ENCODE results near the gene GOPC. TPM values are rescaled to one million over a fixed set of nuclear protein-coding genes. Genes with fewer than 3 reads are reported as not detected.
"Not testable (repeated sequence)": the region's sequence is repeated elsewhere in the genome, so short reads cannot be mapped to it uniquely, and the experiment has no call there.

GOPC gene
- total RNA-seq: 46.1 to 47.3 TPM (median 47.0 TPM) in 3 replicates

DNA sequence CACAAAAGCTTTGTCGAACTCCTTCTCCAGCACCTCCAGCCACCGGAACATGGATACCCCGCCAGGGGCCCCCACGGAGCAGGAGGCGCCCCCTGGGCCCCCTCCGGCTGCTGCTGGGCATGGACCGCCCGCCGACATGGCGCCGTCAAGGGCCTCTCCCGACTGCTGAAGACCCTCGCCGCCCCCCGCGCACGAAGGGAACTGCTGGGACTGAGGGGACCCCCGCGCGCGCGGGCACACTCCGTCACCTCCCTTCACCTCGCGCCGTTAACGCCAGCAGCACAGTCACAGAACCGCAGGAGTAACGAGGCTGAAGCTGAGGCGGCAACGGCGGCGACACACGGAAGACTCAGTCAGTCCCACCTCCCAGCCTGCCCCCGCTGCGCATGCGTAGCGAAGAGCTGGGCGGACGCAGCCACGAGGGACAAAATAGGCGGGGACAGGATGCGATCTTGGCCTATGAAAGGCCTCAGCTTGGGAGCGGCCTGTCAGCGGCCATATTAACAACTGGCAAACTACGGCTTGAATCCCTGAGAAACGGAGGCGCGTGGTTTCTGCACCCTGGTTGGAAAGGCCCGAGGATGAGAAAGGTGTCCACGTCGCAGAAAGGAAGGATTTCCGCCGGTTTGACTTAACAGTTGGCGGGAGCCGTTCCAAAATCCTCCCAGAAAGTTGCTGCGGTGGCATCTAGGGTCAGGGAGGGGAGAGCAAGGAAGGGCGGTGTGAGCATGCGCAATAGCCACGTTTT lies at the start of gene GOPC:
Gene GOPC (minus strand): TSS at position 361 of the 748 bp plus-strand sequence. CDS start 223 bp downstream, at position 138.
- Mint-ChIP-seq H3K27me3 (ENCODE audit: low read depth) (no peaks in the 10 kb centered on the region), H3K27ac (peak within 1 kb of the TSS; percentile 99), H3K4me1 (peaks cover 29% of the 10 kb centered on the region), H3K4me3 (peak within 1 kb of the TSS; percentile 99), H3K36me3 (peaks cover 11% of the 10 kb centered on the region), H3K9me3 (peaks cover 5% of the 10 kb centered on the region)
- TF ChIP-seq, protein P1, sequence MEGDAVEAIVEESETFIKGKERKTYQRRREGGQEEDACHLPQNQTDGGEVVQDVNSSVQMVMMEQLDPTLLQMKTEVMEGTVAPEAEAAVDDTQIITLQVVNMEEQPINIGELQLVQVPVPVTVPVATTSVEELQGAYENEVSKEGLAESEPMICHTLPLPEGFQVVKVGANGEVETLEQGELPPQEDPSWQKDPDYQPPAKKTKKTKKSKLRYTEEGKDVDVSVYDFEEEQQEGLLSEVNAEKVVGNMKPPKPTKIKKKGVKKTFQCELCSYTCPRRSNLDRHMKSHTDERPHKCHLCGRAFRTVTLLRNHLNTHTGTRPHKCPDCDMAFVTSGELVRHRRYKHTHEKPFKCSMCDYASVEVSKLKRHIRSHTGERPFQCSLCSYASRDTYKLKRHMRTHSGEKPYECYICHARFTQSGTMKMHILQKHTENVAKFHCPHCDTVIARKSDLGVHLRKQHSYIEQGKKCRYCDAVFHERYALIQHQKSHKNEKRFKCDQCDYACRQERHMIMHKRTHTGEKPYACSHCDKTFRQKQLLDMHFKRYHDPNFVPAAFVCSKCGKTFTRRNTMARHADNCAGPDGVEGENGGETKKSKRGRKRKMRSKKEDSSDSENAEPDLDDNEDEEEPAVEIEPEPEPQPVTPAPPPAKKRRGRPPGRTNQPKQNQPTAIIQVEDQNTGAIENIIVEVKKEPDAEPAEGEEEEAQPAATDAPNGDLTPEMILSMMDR (IDR thresholded peaks at IDR 0.05; ENCODE audit: unreplicated experiment): no peak
- peak; percentile 83 to 94 for DNase-seq (ENCODE audit: low spot score in 2 of 2, unreplicated experiment in 2 of 2)

DNA sequence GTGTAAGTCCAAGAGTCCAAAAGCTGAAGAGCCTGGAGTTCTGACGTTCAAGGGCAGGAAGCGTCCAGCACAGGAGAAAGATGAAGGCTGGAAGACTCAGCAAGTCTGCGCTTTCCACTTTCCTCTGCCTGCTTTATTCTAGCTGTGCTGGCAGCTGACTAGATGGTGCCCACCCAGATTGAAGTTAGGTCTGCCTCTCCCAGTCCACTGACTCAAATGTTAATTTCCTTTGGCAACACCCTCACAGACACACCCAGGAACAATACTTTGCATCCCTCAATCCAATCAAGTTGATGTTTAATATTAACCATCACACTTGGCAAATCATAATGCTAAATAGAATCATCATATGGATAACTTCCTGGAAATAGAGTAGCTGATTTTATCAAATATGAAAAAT lies 49.7 kb upstream of the GOPC start:
- not testable (repeated sequence) for H3K4me1 Mint-ChIP-seq; H3K27ac Mint-ChIP-seq; H3K4me3 Mint-ChIP-seq; DNase-seq (ENCODE audit: low spot score in 2 of 2, unreplicated experiment in 2 of 2); H3K27me3 Mint-ChIP-seq (ENCODE audit: low read depth); H3K36me3 Mint-ChIP-seq
- peaks cover 13% of the 10 kb centered on the region for H3K9me3 Mint-ChIP-seq

DNA sequence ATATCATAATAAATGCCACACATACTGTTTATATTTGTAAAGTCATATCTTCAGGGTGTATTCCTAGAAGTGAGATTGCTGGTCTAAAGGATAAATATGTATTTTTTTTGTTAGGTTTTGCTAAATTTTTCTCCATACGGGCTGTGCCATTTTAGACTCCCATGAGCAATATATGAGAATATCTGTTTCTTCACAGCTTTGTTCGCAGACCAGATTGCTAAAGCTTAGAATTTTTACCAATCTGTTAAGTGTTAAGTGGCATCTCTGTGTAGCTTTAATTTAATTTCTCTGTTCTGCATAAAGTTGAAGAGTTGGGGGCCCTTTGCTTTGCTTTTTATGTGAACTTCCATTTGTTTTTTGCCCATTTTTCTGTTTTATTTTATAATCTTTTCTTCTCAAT lies 40.7 kb upstream of the GOPC start:
- Mint-ChIP-seq H3K4me1 (no peaks in the 10 kb centered on the region), H3K27me3 (ENCODE audit: low read depth) (no peaks in the 10 kb centered on the region), H3K36me3 (no peaks in the 10 kb centered on the region), H3K9me3 (peaks cover 9% of the 10 kb centered on the region), H3K4me3 (no peak overlapping the region), H3K27ac (no peak overlapping the region)
- TF ChIP-seq, protein P1 (IDR thresholded peaks at IDR 0.05; ENCODE audit: unreplicated experiment): no peak
- no peak for DNase-seq (ENCODE audit: low spot score in 2 of 2, unreplicated experiment in 2 of 2)

DNA sequence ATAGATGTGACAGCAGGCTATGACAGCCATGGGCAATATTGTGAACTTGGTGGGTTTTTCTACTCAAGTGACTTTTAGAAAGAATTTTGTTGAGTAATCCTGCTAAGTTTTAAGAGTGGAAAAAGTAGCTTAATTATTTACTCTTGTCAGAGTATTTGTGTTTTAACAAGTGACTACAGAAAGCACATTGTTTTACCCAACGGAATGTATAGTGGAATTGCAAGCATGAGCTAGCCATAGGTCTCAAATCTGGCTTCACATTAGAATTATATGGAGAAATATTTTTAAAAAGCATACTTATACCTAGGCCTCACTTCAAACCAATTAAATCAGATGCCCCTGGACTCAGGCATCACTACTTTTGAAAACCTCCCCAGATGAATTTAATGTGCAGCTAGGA lies 35.5 kb upstream of the GOPC start:
- H3K4me3 Mint-ChIP-seq: no peak overlapping the region
- H3K27ac Mint-ChIP-seq: no peak overlapping the region
- no peaks in the 10 kb centered on the region for H3K36me3 Mint-ChIP-seq
- H3K9me3 Mint-ChIP-seq: peaks cover 9% of the 10 kb centered on the region
- TF ChIP-seq, protein P1 (IDR thresholded peaks at IDR 0.05; ENCODE audit: unreplicated experiment): no peak
- H3K27me3 Mint-ChIP-seq (ENCODE audit: low read depth): no peaks in the 10 kb centered on the region
- DNase-seq (ENCODE audit: low spot score in 2 of 2, unreplicated experiment in 2 of 2): no peak
- H3K4me1 Mint-ChIP-seq: peaks cover 2% of the 10 kb centered on the region

DNA sequence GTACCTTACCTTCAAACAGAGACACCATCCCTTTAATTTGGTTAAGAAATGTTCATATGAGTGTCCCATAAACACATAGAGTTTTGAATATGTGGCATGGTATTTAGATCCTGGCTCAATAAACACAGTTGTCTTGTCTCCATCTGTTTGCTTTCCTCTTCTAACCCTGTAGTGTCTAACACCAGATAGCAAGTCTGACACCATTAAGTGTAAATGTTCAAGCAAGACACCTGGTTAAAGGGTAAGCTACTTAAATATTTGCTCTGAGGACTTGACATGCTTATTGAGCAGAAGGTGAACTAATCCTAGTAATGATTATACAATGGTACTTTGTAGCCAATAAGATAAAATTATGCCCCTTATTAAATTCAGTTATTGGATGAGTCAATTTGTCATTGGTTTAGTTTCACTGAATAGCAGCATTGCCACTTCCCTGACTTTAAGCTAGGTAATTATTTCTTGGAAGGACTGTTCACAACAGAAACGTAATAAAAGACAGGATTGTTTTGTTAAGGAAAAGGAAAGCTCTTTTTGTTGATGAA lies 26.9 kb upstream of the GOPC start:
- Mint-ChIP-seq H3K36me3 (peaks cover 6% of the 10 kb centered on the region), H3K9me3 (peaks cover 23% of the 10 kb centered on the region), H3K27me3 (ENCODE audit: low read depth) (no peaks in the 10 kb centered on the region), H3K4me3 (no peak overlapping the region), H3K27ac (no peak overlapping the region), H3K4me1 (no peaks in the 10 kb centered on the region)
- TF ChIP-seq, protein P1 (IDR thresholded peaks at IDR 0.05; ENCODE audit: unreplicated experiment): no peak
- no peak for DNase-seq (ENCODE audit: low spot score in 2 of 2, unreplicated experiment in 2 of 2)

DNA sequence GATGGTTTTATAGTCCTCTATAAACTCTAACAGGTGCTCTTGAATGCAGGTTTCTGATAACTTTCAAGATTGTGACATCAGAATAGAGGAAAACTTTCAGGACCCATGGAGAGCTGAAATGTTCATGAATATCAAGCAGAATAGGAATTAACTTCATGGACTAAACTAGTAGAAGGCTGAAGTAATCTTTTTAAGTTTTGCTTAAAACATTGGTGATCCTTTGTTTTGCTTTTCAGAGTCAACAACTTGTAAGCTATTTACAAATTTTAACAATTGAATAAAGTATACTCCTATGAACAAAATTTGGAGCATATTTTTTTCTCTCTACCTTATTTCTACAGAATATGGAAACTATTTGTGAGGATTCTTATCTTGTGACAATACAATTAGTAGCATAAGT lies 25.2 kb upstream of the GOPC start:
- Mint-ChIP-seq H3K27me3 (ENCODE audit: low read depth) (no peaks in the 10 kb centered on the region), H3K9me3 (peaks cover 37% of the 10 kb centered on the region), H3K4me1 (no peaks in the 10 kb centered on the region), H3K27ac (no peak overlapping the region), H3K4me3 (no peak overlapping the region), H3K36me3 (peaks cover 8% of the 10 kb centered on the region)
- no peak for DNase-seq (ENCODE audit: low spot score in 2 of 2, unreplicated experiment in 2 of 2)
- TF ChIP-seq, protein P1 (IDR thresholded peaks at IDR 0.05; ENCODE audit: unreplicated experiment): no peak
